NT2/D1 (cell line): ENCODE results near the gene WDR35.

Experiments used
- SUZ12 ChIP-seq: IDR thresholded peaks from 2 replicates; pipeline ENCODE4 v1.6.1; 2011; ENCODE audit not compliant: insufficient read length, insufficient read depth; ENCODE audit errors: extremely low read depth
- YY1 ChIP-seq: IDR thresholded peaks from 2 replicates; pipeline ENCODE4 v1.6.1; 2011; ENCODE audit not compliant: insufficient read length, insufficient read depth
- ZNF274 ChIP-seq: IDR thresholded peaks from 2 replicates; pipeline ENCODE4 v1.6.1; 2011; ENCODE audit warnings: mild to moderate bottlenecking, low read depth, low read length

DNA sequence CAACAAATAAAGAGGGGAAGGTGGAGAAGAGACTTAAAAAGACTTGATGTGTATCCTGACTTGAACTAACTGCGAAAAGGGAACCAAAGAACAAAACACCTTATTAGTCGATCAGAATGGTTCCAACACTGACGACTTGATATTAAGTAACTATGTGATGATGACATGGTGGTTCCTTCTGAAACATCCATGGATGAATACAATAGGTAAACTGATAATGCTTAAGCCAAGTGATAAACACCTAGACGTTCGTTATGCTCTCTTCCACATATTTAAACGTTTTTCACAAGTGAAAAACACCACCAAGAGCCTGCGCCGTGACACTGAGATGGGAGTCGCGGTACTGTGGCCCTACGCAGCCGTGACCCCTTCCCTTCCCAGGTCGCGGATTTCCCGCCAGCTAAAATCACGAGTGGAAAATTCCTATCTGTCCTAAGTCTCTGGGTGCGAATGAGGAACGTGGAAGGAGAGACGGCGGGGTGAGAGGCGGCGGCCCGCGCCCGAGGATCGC is 88.9 kb downstream of the WDR35 start:
- TF ChIP-seq ZNF274 (no peak), YY1 (no peak), SUZ12 (no peak)
